PC-9 (cell line): ENCODE results near the gene NOC2L. TPM values are rescaled to one million over a fixed set of nuclear protein-coding genes. Genes with fewer than 3 reads are reported as not detected.

Source experiments
- BruUV-seq: library from RNA; stranded (reverse); fragments of 400-500 nt; replicated peaks from 2 replicates; lab custom pipeline; 2021; lab: Mats Ljungman, UMichigan
- CTCF ChIA-PET: fragments of 300-600 bp; sonication (Branson Sonifier 250); formaldehyde crosslinking; loops from one replicate; lab custom pipeline; 2022; ENCODE audit warnings: antibody characterized with exemption; lab: Charles Lee
- POLR2A ChIA-PET: fragments of 300-600 bp; sonication (Branson Sonifier 250); formaldehyde crosslinking; loops from one replicate; lab custom pipeline; 2022; ENCODE audit warnings: antibody characterized with exemption; ENCODE audit not compliant: unreplicated experiment; lab: Charles Lee
- DNase-seq, 2 experiments: peaks; one replicate each; pipeline versions ENCODE4 v3.0.0 to v3.0.0-alpha.2; 2015 to 2022; ENCODE audit warnings: mixed read lengths in 1 of 2
- H2AFZ ChIP-seq: fragments of 200-600 bp; sonication (generic); 2 replicates; pipeline ENCODE4 v1.8.1; 2017; ENCODE audit warnings: antibody characterized with exemption
- H3F3A ChIP-seq: fragments of 200-600 bp; sonication (generic); 2 replicates; pipeline ENCODE4 v1.8.1; 2017; ENCODE audit warnings: antibody characterized with exemption, mild to moderate bottlenecking, low read depth; ENCODE audit not compliant: insufficient read depth
- H3K27ac ChIP-seq: fragments of 200-600 bp; sonication (generic); 2 replicates; pipeline ENCODE4 v1.6.1; 2016; ENCODE audit warnings: mixed run types
- H3K27me3 ChIP-seq: fragments of 200-600 bp; sonication (generic); 2 replicates; pipeline ENCODE4 v1.6.1; 2016; ENCODE audit warnings: low read depth, mixed run types; ENCODE audit not compliant: insufficient read depth
- H3K36me3 ChIP-seq: fragments of 200-600 bp; sonication (generic); 2 replicates; pipeline ENCODE4 v1.6.1; 2016; ENCODE audit warnings: low read depth, mixed run types
- H3K4me1 ChIP-seq: fragments of 200-600 bp; sonication (generic); replicated peaks from 2 replicates; pipeline ENCODE4 v1.6.1; 2016; ENCODE audit warnings: mixed run types; ENCODE audit not compliant: insufficient read depth
- H3K4me2 ChIP-seq: fragments of 200-600 bp; sonication (generic); 2 replicates; pipeline ENCODE4 v1.6.1; 2017; ENCODE audit warnings: mixed run types
- H3K4me3 ChIP-seq: fragments of 200-600 bp; sonication (generic); 2 replicates; pipeline ENCODE4 v1.6.1; 2016; ENCODE audit warnings: mixed run types
- H3K79me2 ChIP-seq: fragments of 200-600 bp; sonication (generic); 2 replicates; pipeline ENCODE4 v1.6.1; 2017; ENCODE audit warnings: low read depth, mixed run types
- H3K9me2 ChIP-seq: fragments of 200-600 bp; sonication (generic); 2 replicates; pipeline ENCODE4 v1.8.1; 2017; ENCODE audit warnings: mild to moderate bottlenecking; ENCODE audit not compliant: insufficient read depth
- H3K9me3 ChIP-seq: fragments of 200-600 bp; sonication (generic); 2 replicates; pipeline ENCODE4 v1.8.1; 2016; ENCODE audit warnings: low read depth; ENCODE audit not compliant: insufficient read depth
- H4K20me1 ChIP-seq: fragments of 200-600 bp; sonication (generic); 2 replicates; pipeline ENCODE4 v1.8.1; 2017; ENCODE audit not compliant: insufficient read depth
- CTCF ChIP-seq: fragments of 200-600 bp; sonication (generic); conservative IDR thresholded peaks from 2 replicates; pipeline ENCODE4 v1.6.1; 2017; ENCODE audit warnings: mixed run types, antibody characterized with exemption, mild to moderate bottlenecking, moderate library complexity
- EZH2 ChIP-seq: fragments of 200-600 bp; sonication (generic); IDR thresholded peaks from 2 replicates; pipeline ENCODE4 v1.8.0; 2017; ENCODE audit warnings: antibody characterized with exemption, low read depth
- intact Hi-C: fragments of 100-400 bp; cut with micrococcal nuclease; formaldehyde crosslinking; loops from one replicate; pipeline ENCODE4 v1.10.0; 2022; ENCODE audit not compliant: unreplicated experiment
- total RNA-seq: library from RNA; stranded (reverse); gene quantifications from 2 replicates; pipeline ENCODE4 v1.2.3, GENCODE V29; 2021

NOC2L gene
- total RNA-seq, 1 experiment from 2014 or later: 86.4 TPM

GRCh38 chr1:897226-897625 is 61.8 kb downstream of the NOC2L start:
- Histone ChIP-seq H3K4me2 (no peak overlapping the region), H3K9me2 (no peaks in the 10 kb centered on the region), H3K27ac (no peak overlapping the region), H3F3A (no peaks in the 10 kb centered on the region), H3K9me3 (no peaks in the 10 kb centered on the region), H4K20me1 (no peaks in the 10 kb centered on the region), H3K27me3 (peaks cover 17% of the 10 kb centered on the region), H3K36me3 (no peaks in the 10 kb centered on the region), H2AFZ (no peak overlapping the region), H3K4me1 (no peaks in the 10 kb centered on the region), H3K4me3 (no peak overlapping the region), H3K79me2 (no peaks in the 10 kb centered on the region)
- no peak for TF ChIP-seq EZH2
- no peak for TF ChIP-seq CTCF
- no peak for DNase-seq
- CTCF ChIA-PET: no interaction called here
- BruUV-seq: no TSS peak
- intact Hi-C loops: no loop called here
- POLR2A ChIA-PET: no interaction called here

Other genes starting within 250 kb of the NOC2L start
- gene SAMD11, start 35.3 kb downstream of the NOC2L start, total RNA-seq: 0.59 and 2.2 TPM in 2 replicates
- 16.8 and 22.7 TPM in 2 replicates for gene KLHL17, start 1.3 kb upstream of the NOC2L start, total RNA-seq
- 9.1 and 11.9 TPM in 2 replicates for gene PLEKHN1, start 7.2 kb upstream of the NOC2L start, total RNA-seq
- gene PERM1, start 22.8 kb upstream of the NOC2L start, total RNA-seq: 0.60 and 0.81 TPM in 2 replicates
- gene HES4, start 40.8 kb upstream of the NOC2L start, total RNA-seq: 19.2 and 41.8 TPM in 2 replicates
- gene ISG15, start 54.2 kb upstream of the NOC2L start, total RNA-seq: 20.9 and 37.7 TPM in 2 replicates
- 278 and 381 TPM in 2 replicates for gene AGRN, start 60.9 kb upstream of the NOC2L start, total RNA-seq
- 3.2 and 3.6 TPM in 2 replicates for gene RNF223, start 115.0 kb upstream of the NOC2L start, total RNA-seq
- 26.6 and 31.1 TPM in 2 replicates for gene C1orf159, start 156.8 kb upstream of the NOC2L start, total RNA-seq
- 4.0 and 5.8 TPM in 2 replicates for gene TTLL10, start 214.6 kb upstream of the NOC2L start, total RNA-seq
- 6.9 and 14.1 TPM in 2 replicates for gene TNFRSF18, start 247.3 kb upstream of the NOC2L start, total RNA-seq